LNCaP clone FGC (cell line): Measurements from ENCODE around the gene SPIN1.

Source experiments
- DNase-seq: peaks from one replicate; pipeline ENCODE4 v3.0.0-alpha.2; 2011; ENCODE audit warnings: low read depth
- H3K4me3 ChIP-seq: 2 replicates; pipeline ENCODE4 v1.5.1; 2011; ENCODE audit warnings: mild to moderate bottlenecking, low read depth, low read length, control low read depth
- TF ChIP-seq, protein P1 (sequence below): IDR thresholded peaks from 2 replicates; pipeline ENCODE4 v1.5.1; 2012; ENCODE audit warnings: mild to moderate bottlenecking; ENCODE audit not compliant: control insufficient read depth, insufficient read depth; ENCODE audit errors: extremely low read depth

Gene SPIN1

DNA sequence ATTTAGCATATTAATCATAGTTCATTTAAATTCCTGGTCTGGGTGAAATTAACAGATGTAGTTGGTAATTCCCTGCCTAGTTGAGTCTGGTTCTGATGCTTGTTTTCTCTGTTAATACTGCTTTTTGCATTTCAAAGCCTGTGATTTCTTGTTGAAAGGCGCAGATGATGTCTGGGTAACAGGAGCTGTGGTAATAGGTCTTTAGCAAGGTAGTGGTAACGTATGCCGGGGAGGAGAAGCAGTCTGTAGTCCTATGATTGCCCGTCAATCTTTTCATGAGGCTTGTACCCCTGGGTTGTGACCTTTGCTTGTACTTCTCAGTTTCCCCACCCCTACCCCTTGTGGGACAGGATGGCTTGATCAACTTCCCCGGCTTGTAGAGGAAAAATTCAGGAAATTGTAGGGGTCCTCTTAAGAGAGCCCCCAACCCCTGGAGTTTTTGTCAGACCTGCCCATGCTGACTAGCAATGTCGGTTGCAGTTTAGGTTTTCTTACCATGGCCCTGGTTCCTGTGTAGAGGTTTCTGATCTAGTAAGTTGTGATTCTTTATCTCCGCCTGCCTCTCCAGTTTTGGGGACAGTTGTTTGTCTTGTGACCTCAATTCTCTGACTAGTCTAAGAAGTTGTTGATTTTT lies 55.4 kb downstream of the SPIN1 start:
- H3K4me3 ChIP-seq: no peak overlapping the region
- TF ChIP-seq, protein P1, sequence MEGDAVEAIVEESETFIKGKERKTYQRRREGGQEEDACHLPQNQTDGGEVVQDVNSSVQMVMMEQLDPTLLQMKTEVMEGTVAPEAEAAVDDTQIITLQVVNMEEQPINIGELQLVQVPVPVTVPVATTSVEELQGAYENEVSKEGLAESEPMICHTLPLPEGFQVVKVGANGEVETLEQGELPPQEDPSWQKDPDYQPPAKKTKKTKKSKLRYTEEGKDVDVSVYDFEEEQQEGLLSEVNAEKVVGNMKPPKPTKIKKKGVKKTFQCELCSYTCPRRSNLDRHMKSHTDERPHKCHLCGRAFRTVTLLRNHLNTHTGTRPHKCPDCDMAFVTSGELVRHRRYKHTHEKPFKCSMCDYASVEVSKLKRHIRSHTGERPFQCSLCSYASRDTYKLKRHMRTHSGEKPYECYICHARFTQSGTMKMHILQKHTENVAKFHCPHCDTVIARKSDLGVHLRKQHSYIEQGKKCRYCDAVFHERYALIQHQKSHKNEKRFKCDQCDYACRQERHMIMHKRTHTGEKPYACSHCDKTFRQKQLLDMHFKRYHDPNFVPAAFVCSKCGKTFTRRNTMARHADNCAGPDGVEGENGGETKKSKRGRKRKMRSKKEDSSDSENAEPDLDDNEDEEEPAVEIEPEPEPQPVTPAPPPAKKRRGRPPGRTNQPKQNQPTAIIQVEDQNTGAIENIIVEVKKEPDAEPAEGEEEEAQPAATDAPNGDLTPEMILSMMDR: no peak
- no peak for DNase-seq

GRCh38 chr9:88446728-88447127 lies 58.5 kb downstream of the SPIN1 start:
- no peak overlapping the region for H3K4me3 ChIP-seq
- no peak for DNase-seq
- TF ChIP-seq, protein P1: no peak

- no peak overlapping the region for H3K4me3 ChIP-seq
- DNase-seq: no peak
- TF ChIP-seq, protein P1: no peak
Observed at GRCh38 chr9:88447431-88447830, 59.2 kb downstream of the SPIN1 start.

DNA sequence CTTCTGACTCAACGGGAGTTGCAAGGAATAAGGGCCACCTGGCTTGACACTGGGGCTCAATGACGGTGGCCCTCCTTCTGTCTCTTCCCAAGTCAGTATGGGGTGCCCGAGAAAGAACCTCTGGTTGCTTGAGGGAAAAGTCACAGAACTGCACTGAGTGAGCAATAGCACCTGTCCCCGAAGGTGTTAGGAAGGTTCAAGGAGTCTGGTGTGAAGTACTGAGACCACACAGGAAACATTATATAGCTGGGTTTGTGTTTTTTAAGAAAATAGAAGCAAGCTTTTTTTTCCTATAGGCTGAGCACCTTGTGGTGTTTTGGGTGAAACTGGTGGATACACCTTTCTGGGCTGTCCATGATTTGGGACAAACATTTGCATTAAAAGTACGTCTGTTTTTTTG lies 62.9 kb downstream of the SPIN1 start:
- no peak overlapping the region for H3K4me3 ChIP-seq
- TF ChIP-seq, protein P1: no peak
- no peak for DNase-seq

- TF ChIP-seq, protein P1: no peak
- DNase-seq: no peak
Observed at GRCh38 chr9:88458716-88459465, 70.6 kb downstream of the SPIN1 start.

GRCh38 chr9:88460587-88461332 lies 72.5 kb downstream of the SPIN1 start:
- no peak for DNase-seq
- TF ChIP-seq, protein P1: no peak
- no peak overlapping the region for H3K4me3 ChIP-seq

More at GRCh38 chr9:88458716-88459465, 70.6 kb downstream of the SPIN1 start:
- no peak overlapping the region for H3K4me3 ChIP-seq
